ENCODE results near the gene ATG9B. TPM values are rescaled to one million over a fixed set of nuclear protein-coding genes. Genes with fewer than 3 reads are reported as not detected.

ATG9B gene
- total and polyA plus RNA-seq, 5 donors = 0.18 to 0.43 (median 0.23) TPM; not detected in 2

DNA sequence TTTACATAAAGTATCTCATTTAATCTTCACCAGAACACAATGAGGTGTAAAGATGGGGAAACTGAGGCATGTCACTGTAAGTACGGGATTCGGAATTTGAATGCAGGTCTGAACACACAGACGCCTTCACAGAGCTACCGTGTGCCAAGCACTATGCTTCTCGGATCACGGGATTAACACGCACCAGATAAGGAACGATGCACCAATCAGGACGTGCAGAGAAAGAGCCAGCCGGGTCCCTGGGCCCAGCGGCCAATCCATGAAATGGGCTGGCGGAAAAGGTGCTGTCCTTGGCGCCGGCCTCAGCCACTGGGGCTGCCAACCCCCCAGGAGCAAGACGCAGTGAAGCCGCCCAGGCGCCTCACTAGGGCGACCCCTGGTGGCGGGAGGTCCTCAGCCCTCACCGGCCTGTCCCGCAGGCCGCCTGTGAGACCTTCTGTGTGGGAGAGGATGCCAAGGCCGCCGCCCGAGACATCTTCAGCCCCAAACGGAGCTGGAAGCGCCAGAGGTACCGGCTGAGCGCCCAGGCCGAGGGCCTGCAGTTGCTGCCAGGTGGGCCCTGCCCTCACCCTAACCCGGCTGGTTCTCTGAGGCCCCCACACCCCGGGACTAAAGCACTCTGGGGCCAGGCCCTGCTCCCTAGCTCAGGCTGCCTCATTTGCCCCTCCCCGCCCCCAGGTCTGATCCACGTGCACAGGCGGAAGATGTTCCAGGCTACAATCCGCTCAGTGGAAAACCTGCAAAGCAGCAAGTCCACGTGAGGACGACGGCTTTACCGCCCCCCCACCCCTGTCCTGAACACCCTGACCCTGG, 15.6 kb downstream of the ATG9B start:
- no peaks in the 10 kb centered on the region for H3K4me1 ChIP-seq (ENCODE audit: control insufficient read depth, insufficient read depth, low read length)
- DNase-seq (peak; percentile 85 to 94 (median 93)), ATAC-seq (peak; percentile 56 to 63)
- no peak overlapping the region for H3K4me3 ChIP-seq (ENCODE audit: low read length)
- intact Hi-C loops (cut with DNase I) = no loop called here
- no peaks in the 10 kb centered on the region for H3K9me3 ChIP-seq (ENCODE audit: control insufficient read depth, low read length)
- 37% methylated on average over 40 of the region's 40 CpGs for WGBS
- no peak overlapping the region for H3K27ac ChIP-seq (ENCODE audit: low read length)
- no peaks in the 10 kb centered on the region for H3K27me3 ChIP-seq (ENCODE audit: control insufficient read depth, insufficient read depth)

DNA sequence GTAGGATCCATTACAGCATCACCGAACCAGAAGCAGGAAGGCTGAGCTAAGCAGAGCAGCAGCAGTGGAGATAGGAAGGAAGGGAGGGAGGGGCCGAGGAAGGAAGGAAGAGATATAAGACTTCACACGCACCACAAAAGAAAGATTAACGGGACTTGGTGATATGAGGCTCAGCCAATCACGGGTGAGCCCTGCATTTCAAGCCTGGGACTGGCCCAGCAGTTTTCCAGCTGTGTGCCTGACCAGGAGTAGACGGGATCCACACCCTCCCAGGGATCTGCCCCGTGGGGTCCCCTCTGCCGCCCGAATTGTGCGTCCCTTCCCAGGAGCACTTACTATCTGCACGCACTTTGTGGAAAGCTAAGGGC, 16.2 kb downstream of the ATG9B start:
- H3K9me3 ChIP-seq (ENCODE audit: control insufficient read depth, low read length) = no peaks in the 10 kb centered on the region
- ATAC-seq (peak; percentile 63 to 68), DNase-seq (peak; percentile 65 to 78 (median 71))
- H3K27me3 ChIP-seq (ENCODE audit: control insufficient read depth, insufficient read depth) = no peaks in the 10 kb centered on the region
- H3K4me1 ChIP-seq (ENCODE audit: control insufficient read depth, insufficient read depth, low read length) = no peaks in the 10 kb centered on the region
- WGBS = 18% methylated on average over 11 of the region's 11 CpGs
- no peak overlapping the region for H3K27ac ChIP-seq (ENCODE audit: low read length)
- no peak overlapping the region for H3K4me3 ChIP-seq (ENCODE audit: low read length)
- intact Hi-C loops (cut with DNase I) = no loop called here

DNA sequence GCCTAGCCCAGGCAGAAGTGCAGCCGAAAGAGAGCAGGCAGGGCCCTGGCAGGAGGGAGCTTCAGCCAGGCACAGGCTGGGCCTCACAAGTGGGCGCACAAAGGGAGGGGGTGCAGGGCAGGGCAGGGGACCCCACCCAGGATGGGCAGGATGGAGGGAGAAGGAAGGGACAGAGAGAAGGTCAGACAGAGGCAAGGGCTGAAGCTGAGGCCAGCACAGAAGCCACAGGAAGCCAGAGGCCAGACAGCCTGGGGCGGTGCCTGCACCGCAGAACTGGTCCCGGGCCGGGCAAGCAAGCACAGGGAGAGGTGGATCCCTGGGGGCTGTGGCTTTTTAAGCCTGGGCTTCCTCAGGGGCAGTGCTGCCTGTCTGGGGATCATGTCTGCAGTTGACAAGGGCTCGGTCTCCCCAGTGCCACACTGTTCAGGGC, 16.8 kb downstream of the ATG9B start:
- H3K4me1 ChIP-seq (ENCODE audit: control insufficient read depth, insufficient read depth, low read length) = no peaks in the 10 kb centered on the region
- H3K9me3 ChIP-seq (ENCODE audit: control insufficient read depth, low read length) = no peaks in the 10 kb centered on the region
- no peak overlapping the region for H3K27ac ChIP-seq (ENCODE audit: low read length)
- no peaks in the 10 kb centered on the region for H3K27me3 ChIP-seq (ENCODE audit: control insufficient read depth, insufficient read depth)
- ATAC-seq (peak; percentile 68 to 71), DNase-seq (peak; percentile 66 to 84 (median 83))
- H3K4me3 ChIP-seq (ENCODE audit: low read length) = no peak overlapping the region
- 66% methylated on average over 7 of the region's 7 CpGs for WGBS
- intact Hi-C loops (cut with DNase I) = no loop called here

DNA sequence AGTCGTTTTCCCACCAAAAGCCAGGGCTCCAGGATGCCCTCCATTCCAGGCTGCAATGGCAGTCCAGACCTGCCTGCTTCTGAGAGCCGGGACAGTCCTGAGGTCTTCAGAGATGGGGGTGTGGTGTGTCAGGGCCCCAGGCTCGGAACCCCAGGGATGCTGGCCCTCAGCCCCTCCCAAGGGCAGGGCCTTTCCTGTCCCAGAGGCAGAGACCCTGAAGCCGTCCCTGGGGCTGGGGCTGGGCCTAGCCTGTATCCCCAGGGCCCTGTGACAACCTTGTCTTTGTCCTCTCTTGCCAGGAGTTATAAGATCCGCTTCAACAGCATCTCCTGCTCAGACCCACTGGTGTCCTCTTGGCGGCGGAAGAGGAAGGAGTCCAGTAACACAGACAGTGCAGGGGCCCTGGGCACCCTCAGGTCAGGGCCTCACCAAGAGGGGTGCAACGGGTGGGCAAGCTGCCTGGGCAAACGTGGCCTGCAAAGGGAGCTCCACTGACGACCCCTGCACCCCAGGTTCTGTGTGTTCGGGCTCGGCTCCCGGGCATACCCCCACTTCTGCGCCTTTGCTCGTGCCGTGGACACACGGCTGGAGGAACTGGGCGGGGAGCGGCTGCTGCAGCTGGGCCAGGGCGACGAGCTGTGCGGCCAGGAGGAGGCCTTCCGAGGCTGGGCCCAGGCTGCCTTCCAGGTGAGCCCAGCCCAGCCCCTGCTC, 17.5 kb downstream of the ATG9B start:
- WGBS = 81% methylated on average over 23 of the region's 23 CpGs
- H3K27ac ChIP-seq (ENCODE audit: low read length) = no peak overlapping the region
- peak in 1 of 2 donors; percentile 5 for ATAC-seq
- H3K27me3 ChIP-seq (ENCODE audit: control insufficient read depth, insufficient read depth) = no peaks in the 10 kb centered on the region
- intact Hi-C loops (cut with DNase I) = no loop called here
- H3K4me1 ChIP-seq (ENCODE audit: control insufficient read depth, insufficient read depth, low read length) = no peaks in the 10 kb centered on the region
- H3K4me3 ChIP-seq (ENCODE audit: low read length) = no peak overlapping the region
- no peaks in the 10 kb centered on the region for H3K9me3 ChIP-seq (ENCODE audit: control insufficient read depth, low read length)
- peak; percentile 12 to 58 (median 55) for DNase-seq

DNA sequence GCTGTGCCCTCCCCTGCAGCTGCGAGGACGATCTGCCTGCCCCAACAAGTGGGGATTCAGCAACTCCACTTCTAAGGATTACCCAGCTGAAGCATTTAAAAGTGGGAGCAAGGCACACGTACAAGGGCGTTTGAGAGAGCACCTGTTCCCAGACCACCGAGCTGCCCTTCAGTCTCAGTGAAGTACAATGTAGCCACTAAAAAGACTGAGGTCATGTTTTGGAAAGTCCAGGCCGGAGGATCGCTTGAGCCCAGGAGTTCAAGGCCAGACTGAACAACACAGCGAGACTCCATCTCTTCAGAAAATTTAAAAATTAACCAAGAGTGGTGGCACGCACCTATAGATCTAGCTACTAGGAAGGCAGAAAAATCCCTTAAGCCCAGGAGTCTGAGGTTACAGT, 18.7 kb downstream of the ATG9B start:
- Histone ChIP-seq H3K27ac (ENCODE audit: low read length) (no peak overlapping the region), H3K9me3 (ENCODE audit: control insufficient read depth, low read length) (no peaks in the 10 kb centered on the region), H3K4me1 (ENCODE audit: control insufficient read depth, insufficient read depth, low read length) (no peaks in the 10 kb centered on the region), H3K27me3 (ENCODE audit: control insufficient read depth, insufficient read depth) (no peaks in the 10 kb centered on the region), H3K4me3 (ENCODE audit: low read length) (no peak overlapping the region)
- ATAC-seq (no peak), DNase-seq (peak in 1 of 3 donors; percentile 11)
- intact Hi-C loops (cut with DNase I) = no loop called here
- 83% methylated on average over 9 of the region's 9 CpGs for WGBS

DNA sequence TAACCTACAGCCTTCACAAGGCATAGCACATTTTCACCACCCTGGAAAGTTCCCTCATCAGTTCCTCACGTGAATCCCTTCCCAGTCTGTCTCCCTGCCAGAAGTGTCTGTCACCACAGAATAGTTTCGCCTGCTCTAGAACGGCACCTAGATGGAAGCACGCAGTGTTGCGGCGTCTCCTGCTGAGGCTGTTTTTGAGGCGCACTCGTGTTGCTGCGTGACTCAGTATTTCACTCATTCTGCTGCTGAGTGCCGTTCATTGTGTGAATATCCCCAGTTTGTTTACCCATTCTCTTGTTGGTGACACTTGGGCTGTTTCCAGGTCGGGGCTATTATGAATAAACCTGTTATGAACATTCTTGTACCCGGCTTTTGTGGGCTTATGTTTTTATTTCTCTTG, 20.7 kb downstream of the ATG9B start:
- H3K27ac ChIP-seq (ENCODE audit: low read length) = no peak overlapping the region
- intact Hi-C loops (cut with DNase I) = no loop called here
- no peaks in the 10 kb centered on the region for H3K4me1 ChIP-seq (ENCODE audit: control insufficient read depth, insufficient read depth, low read length)
- no peak overlapping the region for H3K4me3 ChIP-seq (ENCODE audit: low read length)
- 79% methylated on average over 12 of the region's 12 CpGs for WGBS
- no peaks in the 10 kb centered on the region for H3K27me3 ChIP-seq (ENCODE audit: control insufficient read depth, insufficient read depth)
- DNase-seq = peak in 1 of 3 donors; percentile 14
- no peak for ATAC-seq
- no peaks in the 10 kb centered on the region for H3K9me3 ChIP-seq (ENCODE audit: control insufficient read depth, low read length)

DNA sequence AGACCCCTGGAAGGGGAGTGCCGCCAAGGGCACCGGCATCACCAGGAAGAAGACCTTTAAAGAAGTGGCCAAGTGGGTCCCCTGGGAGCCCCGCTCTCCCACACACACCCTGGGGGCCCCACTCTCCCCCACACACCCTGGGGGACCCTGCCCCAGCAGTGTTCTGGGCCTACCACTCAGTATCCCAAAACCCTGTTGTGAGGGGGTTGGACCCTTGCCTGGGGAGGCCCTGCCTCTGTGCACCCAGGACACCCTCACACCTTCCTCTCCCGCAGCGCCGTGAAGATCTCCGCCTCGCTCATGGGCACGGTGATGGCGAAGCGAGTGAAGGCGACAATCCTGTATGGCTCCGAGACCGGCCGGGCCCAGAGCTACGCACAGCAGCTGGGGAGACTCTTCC, 22.7 kb downstream of the ATG9B start:
- no peak overlapping the region for H3K4me3 ChIP-seq (ENCODE audit: low read length)
- peak in 1 of 2 donors; percentile 3 for ATAC-seq
- peak in 2 of 3 donors; percentile 45 for DNase-seq
- no peak overlapping the region for H3K27ac ChIP-seq (ENCODE audit: low read length)
- no peaks in the 10 kb centered on the region for H3K4me1 ChIP-seq (ENCODE audit: control insufficient read depth, insufficient read depth, low read length)
- 93% methylated on average over 16 of the region's 16 CpGs for WGBS
- intact Hi-C loops (cut with DNase I) = no loop called here
- no peaks in the 10 kb centered on the region for H3K9me3 ChIP-seq (ENCODE audit: control insufficient read depth, low read length)
- no peaks in the 10 kb centered on the region for H3K27me3 ChIP-seq (ENCODE audit: control insufficient read depth, insufficient read depth)

DNA sequence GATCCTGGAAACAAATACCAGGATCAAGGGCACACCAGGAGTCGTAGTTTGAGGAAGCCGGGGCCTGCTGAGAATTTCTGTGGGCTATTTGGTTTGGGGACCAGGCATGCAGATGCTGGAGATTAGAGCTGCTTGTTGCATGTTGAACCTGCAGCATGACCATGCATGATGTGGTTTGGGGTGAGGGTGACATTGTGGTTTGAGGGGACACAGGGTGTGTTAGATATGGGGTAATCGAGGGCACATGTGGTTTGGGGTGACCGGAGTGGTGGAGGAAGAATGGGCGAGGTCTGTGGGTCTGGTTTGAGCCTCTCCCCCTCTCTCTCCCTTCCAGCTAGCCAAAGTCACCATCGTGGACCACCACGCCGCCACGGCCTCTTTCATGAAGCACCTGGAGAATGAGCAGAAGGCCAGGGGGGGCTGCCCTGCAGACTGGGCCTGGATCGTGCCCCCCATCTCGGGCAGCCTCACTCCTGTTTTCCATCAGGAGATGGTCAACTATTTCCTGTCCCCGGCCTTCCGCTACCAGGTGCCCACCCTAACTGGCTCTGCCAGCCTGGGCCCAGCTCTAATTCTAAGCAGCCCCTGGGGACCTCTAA, 23.3 kb downstream of the ATG9B start:
- 91% methylated on average over 13 of the region's 13 CpGs for WGBS
- peak; percentile 4 to 47 (median 43) for DNase-seq
- H3K27ac ChIP-seq (ENCODE audit: low read length) = no peak overlapping the region
- no peaks in the 10 kb centered on the region for H3K9me3 ChIP-seq (ENCODE audit: control insufficient read depth, low read length)
- H3K27me3 ChIP-seq (ENCODE audit: control insufficient read depth, insufficient read depth) = no peaks in the 10 kb centered on the region
- no peak for ATAC-seq
- H3K4me3 ChIP-seq (ENCODE audit: low read length) = no peak overlapping the region
- intact Hi-C loops (cut with DNase I) = no loop called here
- no peaks in the 10 kb centered on the region for H3K4me1 ChIP-seq (ENCODE audit: control insufficient read depth, insufficient read depth, low read length)

DNA sequence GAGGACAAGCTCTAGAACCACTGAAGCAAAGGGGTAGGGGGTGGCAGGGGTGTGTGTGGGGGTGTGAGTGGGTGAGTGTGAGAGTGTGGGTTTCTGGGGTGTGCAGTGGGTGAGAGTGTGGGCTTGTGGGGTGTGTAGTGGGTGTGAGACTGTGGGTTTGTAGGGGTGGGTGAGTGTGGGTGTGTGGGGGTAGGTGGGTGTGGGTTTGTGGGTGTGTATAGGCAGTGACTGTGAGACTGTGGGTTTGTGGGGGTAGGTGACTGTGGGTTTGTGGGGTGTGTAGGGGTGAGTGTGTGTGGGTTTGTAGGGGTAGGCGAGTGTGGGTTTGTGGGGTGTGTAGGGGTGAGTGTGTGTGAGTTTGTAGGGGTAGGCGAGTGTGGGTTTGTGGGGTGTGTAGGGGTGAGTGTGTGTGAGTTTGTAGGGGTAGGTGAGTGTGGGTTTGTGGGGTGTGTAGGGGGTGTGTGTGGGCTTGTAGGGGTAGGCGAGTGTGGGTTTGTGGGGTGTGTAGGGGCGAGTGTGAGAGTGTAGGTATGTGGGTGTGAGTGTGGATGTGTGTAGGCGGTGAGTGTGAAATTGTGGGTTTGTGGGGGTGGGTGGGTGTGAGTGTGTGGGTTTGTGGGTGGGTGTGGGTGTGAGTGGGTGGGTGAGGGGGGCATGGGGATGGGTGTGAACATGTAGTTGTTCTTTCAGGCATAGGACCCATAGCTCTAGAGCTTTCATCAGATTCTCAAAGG, 24.6 kb downstream of the ATG9B start:
- Histone ChIP-seq H3K4me1 (ENCODE audit: control insufficient read depth, insufficient read depth, low read length) (no peaks in the 10 kb centered on the region), H3K9me3 (ENCODE audit: control insufficient read depth, low read length) (no peaks in the 10 kb centered on the region), H3K27me3 (ENCODE audit: control insufficient read depth, insufficient read depth) (no peaks in the 10 kb centered on the region), H3K27ac (ENCODE audit: low read length) (no peak overlapping the region), H3K4me3 (ENCODE audit: low read length) (no peak overlapping the region)
- intact Hi-C loops (cut with DNase I) = loop anchor here in 1 of 4 donors (10.0 kb wide), 1 partner anchor 225 kb away; no protein-coding TSS in a partner anchor
- WGBS = 90% methylated on average over 5 of the region's 5 CpGs
- ATAC-seq (no peak), DNase-seq (peak in 1 of 3 donors; percentile 4)

DNA sequence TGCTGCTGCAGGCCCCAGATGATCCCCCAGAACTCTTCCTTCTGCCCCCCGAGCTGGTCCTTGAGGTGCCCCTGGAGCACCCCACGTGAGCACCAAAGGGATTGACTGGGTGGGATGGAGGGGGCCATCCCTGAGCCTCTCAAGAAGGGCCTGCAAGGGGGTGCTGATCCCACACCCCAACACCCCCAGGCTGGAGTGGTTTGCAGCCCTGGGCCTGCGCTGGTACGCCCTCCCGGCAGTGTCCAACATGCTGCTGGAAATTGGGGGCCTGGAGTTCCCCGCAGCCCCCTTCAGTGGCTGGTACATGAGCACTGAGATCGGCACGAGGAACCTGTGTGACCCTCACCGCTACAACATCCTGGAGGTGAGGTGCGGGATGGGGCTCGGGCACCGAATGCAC, 25.3 kb downstream of the ATG9B start:
- intact Hi-C loops (cut with DNase I) = loop anchor here in 1 of 4 donors (10.0 kb wide), 1 partner anchor 224 kb away; no protein-coding TSS in a partner anchor
- DNase-seq (peak in 2 of 3 donors; percentile 24 to 34), ATAC-seq (no peak)

More for the DNA sequence above, 25.3 kb downstream of the ATG9B start:
- H3K4me1 ChIP-seq (ENCODE audit: control insufficient read depth, insufficient read depth, low read length) = no peaks in the 10 kb centered on the region
- H3K4me3 ChIP-seq (ENCODE audit: low read length) = no peak overlapping the region
- no peaks in the 10 kb centered on the region for H3K9me3 ChIP-seq (ENCODE audit: control insufficient read depth, low read length)
- 93% methylated on average over 12 of the region's 12 CpGs for WGBS
- H3K27me3 ChIP-seq (ENCODE audit: control insufficient read depth, insufficient read depth) = no peaks in the 10 kb centered on the region
- no peak overlapping the region for H3K27ac ChIP-seq (ENCODE audit: low read length)

Data from right cardiac atrium (tissue), 5 donors.